Astrocyte (in vitro differentiated cells and primary cell): Measurements from ENCODE around the gene IPO11.

Experiments used
- EZH2 ChIP-seq: IDR thresholded peaks from 2 replicates; pipeline ENCODE4 v1.6.1; 2012; ENCODE audit warnings: mild to moderate bottlenecking, low read length, inconsistent platforms; ENCODE audit not compliant: insufficient read depth
- TF ChIP-seq, protein P1 (sequence below): IDR thresholded peaks from 2 replicates; pipeline ENCODE4 v1.5.1; 2011; ENCODE audit warnings: low read depth, mild to moderate bottlenecking, inconsistent platforms, low read length, moderate library complexity; ENCODE audit not compliant: insufficient read depth

DNA sequence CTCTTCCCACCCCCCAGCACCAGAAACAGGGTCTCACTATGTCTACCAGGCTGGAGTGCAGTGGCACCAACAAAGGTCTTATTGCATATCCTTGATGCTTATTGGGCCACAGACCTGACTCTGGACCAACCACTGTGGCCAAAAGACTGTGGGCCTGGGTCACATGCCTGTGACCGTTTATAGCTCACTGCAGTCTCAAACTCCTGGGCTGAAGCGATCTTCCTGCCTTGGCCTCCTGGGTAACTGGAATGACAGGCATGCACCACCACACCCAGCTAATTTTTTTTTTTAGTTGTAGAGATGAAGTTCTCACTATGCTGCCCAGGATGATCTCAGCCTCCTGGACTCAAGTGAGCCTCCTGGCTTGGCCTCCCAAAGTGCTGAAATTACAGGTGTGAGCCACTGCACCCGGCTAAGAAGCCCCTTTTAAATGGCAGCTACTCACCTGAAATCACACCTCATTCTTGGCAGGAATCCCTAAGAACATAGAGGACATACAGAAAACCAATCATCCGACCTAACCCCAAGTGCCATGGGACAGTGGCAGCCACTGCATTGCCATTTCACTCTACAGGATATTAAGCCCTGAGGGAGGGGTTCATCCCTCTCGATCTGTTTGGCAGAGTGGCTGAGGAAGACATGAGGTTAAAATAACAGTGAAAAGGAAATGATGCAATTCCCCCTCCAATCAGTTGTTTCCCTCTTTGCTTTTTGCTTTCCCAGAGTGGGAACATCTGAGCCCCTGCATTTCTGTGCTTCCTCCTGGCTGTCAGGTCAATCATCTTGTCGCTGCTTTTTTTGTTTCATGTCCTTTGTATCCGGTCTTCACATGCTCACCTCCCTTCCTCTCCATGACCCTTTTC, 240.7 kb downstream of the IPO11 start:
- TF ChIP-seq EZH2 = no peak
- TF ChIP-seq, protein P1, sequence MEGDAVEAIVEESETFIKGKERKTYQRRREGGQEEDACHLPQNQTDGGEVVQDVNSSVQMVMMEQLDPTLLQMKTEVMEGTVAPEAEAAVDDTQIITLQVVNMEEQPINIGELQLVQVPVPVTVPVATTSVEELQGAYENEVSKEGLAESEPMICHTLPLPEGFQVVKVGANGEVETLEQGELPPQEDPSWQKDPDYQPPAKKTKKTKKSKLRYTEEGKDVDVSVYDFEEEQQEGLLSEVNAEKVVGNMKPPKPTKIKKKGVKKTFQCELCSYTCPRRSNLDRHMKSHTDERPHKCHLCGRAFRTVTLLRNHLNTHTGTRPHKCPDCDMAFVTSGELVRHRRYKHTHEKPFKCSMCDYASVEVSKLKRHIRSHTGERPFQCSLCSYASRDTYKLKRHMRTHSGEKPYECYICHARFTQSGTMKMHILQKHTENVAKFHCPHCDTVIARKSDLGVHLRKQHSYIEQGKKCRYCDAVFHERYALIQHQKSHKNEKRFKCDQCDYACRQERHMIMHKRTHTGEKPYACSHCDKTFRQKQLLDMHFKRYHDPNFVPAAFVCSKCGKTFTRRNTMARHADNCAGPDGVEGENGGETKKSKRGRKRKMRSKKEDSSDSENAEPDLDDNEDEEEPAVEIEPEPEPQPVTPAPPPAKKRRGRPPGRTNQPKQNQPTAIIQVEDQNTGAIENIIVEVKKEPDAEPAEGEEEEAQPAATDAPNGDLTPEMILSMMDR = no peak
